Naive thymus-derived CD4-positive, alpha-beta T cell (primary cell): ENCODE data around the gene ANKFN1. TPM values are rescaled to one million over a fixed set of nuclear protein-coding genes. Genes with fewer than 3 reads are reported as not detected.

Experiments used
- ATAC-seq: fragments of 150-1000 bp; cut with Tn5 transposase; 2 replicates; pipeline ENCODE4 v1.10.0; 2021; ENCODE audit warnings: mild to moderate bottlenecking, moderate library complexity
- CTCF ChIA-PET: fragments of 350-600 bp; sonication (Branson Sonifier 250); formaldehyde crosslinking; loops from one replicate; lab custom pipeline; 2021; ENCODE audit warnings: antibody characterized with exemption; lab: Charles Lee
- POLR2A ChIA-PET: fragments of 350-600 bp; sonication (Branson Sonifier 250); formaldehyde crosslinking; loops from one replicate; lab custom pipeline; 2021; ENCODE audit warnings: antibody characterized with exemption, inconsistent platforms; lab: Charles Lee
- DNase-seq, 9 donors: peaks; one replicate each; pipeline versions ENCODE4 v3.0.0 to v3.0.0-alpha.2; 2020 to 2022; ENCODE audit warnings: mixed read lengths in 1 of 9
- H3K27ac ChIP-seq: one replicate; pipeline ENCODE4 v1.7.0; 2013; ENCODE audit warnings: mild to moderate bottlenecking, low read depth, low read length, moderate library complexity
- H3K27me3 ChIP-seq, 2 donors: one replicate each; pipeline ENCODE4 v1.7.0; 2013; ENCODE audit warnings: low read length in 2 of 2, mild to moderate bottlenecking in 2 of 2, moderate library complexity in 2 of 2; ENCODE audit not compliant: control insufficient read depth in 2 of 2, insufficient read depth in 2 of 2
- H3K36me3 ChIP-seq, 3 experiments: 1 replicate in 2 of 3; 2 replicates in 1 of 3; pipeline ENCODE4 v1.7.0; 2013; ENCODE audit warnings: low read length in 3 of 3, mild to moderate bottlenecking in 3 of 3, moderate library complexity in 1 of 3; ENCODE audit not compliant: insufficient read depth in 3 of 3, control insufficient read depth in 2 of 3
- H3K4me1 ChIP-seq, 2 donors: one replicate each; pipeline ENCODE4 v1.7.0; 2013; ENCODE audit warnings: low read length in 2 of 2, mild to moderate bottlenecking in 2 of 2, moderate library complexity in 1 of 2; ENCODE audit not compliant: control insufficient read depth in 2 of 2, insufficient read depth in 2 of 2
- H3K4me3 ChIP-seq: 2 replicates; pipeline ENCODE4 v1.7.0; 2013; ENCODE audit warnings: mild to moderate bottlenecking, low read length
- H3K9me3 ChIP-seq, 3 experiments: 1 replicate in 2 of 3; 2 replicates in 1 of 3; pipeline ENCODE4 v1.7.0; 2013; ENCODE audit warnings: low read length in 3 of 3; ENCODE audit not compliant: control insufficient read depth in 2 of 3
- H3K27ac Mint-ChIP-seq, 9 donors: one replicate each; pipeline ENCODE4 v1.8.0; 2020 to 2022; ENCODE audit warnings: mixed read lengths in 9 of 9, mild to moderate bottlenecking in 8 of 9, moderate library complexity in 5 of 9, inconsistent platforms in 2 of 9
- H3K27me3 Mint-ChIP-seq, 5 donors: one replicate each; pipeline ENCODE4 v1.8.0; 2021 to 2022; ENCODE audit warnings: mixed read lengths in 5 of 5, mild to moderate bottlenecking in 1 of 5
- H3K36me3 Mint-ChIP-seq, 5 donors: one replicate each; pipeline ENCODE4 v1.8.0; 2020 to 2022; ENCODE audit warnings: mixed read lengths in 5 of 5, mild to moderate bottlenecking in 3 of 5, inconsistent platforms in 1 of 5
- H3K4me1 Mint-ChIP-seq, 7 donors: one replicate each; pipeline ENCODE4 v1.8.0; 2020 to 2022; ENCODE audit warnings: mixed read lengths in 7 of 7, mild to moderate bottlenecking in 3 of 7, inconsistent platforms in 1 of 7
- H3K4me3 Mint-ChIP-seq, 10 donors: one replicate each; pipeline ENCODE4 v1.8.0; 2020 to 2022; ENCODE audit warnings: mild to moderate bottlenecking in 10 of 10, mixed read lengths in 10 of 10, moderate library complexity in 6 of 10, inconsistent platforms in 2 of 10
- H3K9me3 Mint-ChIP-seq, 11 donors: one replicate each; pipeline ENCODE4 v1.8.0; 2020 to 2022; ENCODE audit warnings: mixed read lengths in 11 of 11, mild to moderate bottlenecking in 4 of 11, inconsistent platforms in 1 of 11, moderate library complexity in 1 of 11
- intact Hi-C, 2 donors: fragments of 100-400 bp; cut with micrococcal nuclease; formaldehyde crosslinking; loops; one replicate each; pipeline ENCODE4 v1.15.1; 2023
- polyA plus RNA-seq, 2 donors: library from polyadenylated mRNA; unstranded; fragments of 300-500 nt; fragmentation: Illumina TruSeq; gene quantifications; one replicate each; pipeline ENCODE4 v1.2.3, GENCODE V29; 2021
- total RNA-seq, 6 experiments: library from RNA in 5 of 6; stranded (reverse) in 5 of 6; gene quantifications; 1 replicate in 5 of 6; 2 replicates in 1 of 6; pipeline ENCODE4 v1.2.3 and lab custom pipeline; 2021 to 2026

The ANKFN1 gene
- total and polyA plus RNA-seq, 7 experiments from 2014 or later: not detected

DNA sequence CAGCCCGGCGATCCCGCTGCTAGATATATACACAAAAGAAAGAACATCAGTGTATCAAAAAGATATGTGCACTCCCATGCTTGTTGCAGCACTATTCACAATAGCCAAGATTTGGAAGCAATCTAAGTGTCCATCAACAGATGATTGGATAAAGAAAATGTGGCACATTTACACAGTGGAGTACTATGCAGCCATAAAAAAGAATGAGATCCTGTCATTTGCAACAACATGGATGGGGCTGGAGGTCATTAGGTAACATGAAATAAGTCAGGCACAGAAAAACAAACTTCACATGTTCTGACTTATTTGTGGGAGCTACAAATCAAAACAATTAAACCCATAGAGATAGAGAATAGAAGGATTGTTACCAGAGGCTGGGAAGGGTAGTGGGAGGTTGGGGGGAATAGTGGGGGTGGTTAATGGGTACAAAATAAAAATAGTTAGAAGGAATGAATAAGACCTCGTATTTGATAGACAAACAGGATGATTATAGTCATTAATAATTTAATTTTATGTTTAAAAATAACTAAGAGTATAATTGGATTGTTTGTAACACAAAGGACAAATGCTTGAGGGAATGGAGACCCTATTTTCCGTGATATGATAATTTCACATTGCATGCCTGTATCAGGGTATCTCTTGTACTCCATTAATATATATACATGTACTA lies 263.5 kb downstream of the ANKFN1 start:
- Histone ChIP-seq H3K4me3 (no peak overlapping the region), H3K27ac (no peak overlapping the region), H3K27me3 (no peaks in the 10 kb centered on the region), H3K36me3 (no peaks in the 10 kb centered on the region), H3K9me3 (no peaks in the 10 kb centered on the region), H3K4me1 (no peaks in the 10 kb centered on the region)
- Mint-ChIP-seq H3K27me3 (peaks cover 0 to 35% (median 12%) of the 10 kb centered on the region in 5 donors), H3K9me3 (peaks cover 3 to 34% (median 8%) of the 10 kb centered on the region in 11 donors), H3K27ac (no peak overlapping the region), H3K36me3 (peaks cover 0 to 5% (median 0%) of the 10 kb centered on the region in 5 donors), H3K4me3 (no peak overlapping the region), H3K4me1 (no peaks in the 10 kb centered on the region)
- intact Hi-C loops: no loop called here
- no peak for DNase-seq
- ChIA-PET CTCF (no interaction called here), POLR2A (no interaction called here)
- ATAC-seq: no peak

DNA sequence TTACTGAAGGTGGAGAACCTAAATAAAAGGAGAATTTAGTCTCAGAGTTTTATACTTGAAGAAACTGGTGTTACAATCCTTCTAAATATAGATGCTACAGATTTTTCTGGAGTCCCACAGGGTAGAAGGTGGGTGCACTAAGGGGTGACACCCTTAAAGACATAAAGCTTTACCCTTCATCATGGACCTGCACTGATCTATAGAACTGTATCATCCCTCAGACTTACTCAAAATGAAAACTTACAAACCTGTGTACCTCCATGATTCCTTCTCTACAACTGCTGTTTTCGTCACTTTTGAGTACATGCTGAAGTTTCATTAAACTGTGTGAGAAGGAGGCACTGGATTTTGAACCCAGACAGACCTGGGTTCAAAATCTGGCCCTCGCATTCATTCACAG lies 270.7 kb downstream of the ANKFN1 start:
- intact Hi-C loops: no loop called here
- peaks cover 2 to 15% (median 12%) of the 10 kb centered on the region in 7 donors for H3K4me1 Mint-ChIP-seq
- DNase-seq: no peak
- ChIA-PET POLR2A (no interaction called here), CTCF (no interaction called here)
- no peak overlapping the region for H3K27ac Mint-ChIP-seq
- H3K4me1 ChIP-seq: no peaks in the 10 kb centered on the region
- no peak overlapping the region for H3K4me3 Mint-ChIP-seq
- H3K36me3 ChIP-seq: no peaks in the 10 kb centered on the region
- H3K9me3 Mint-ChIP-seq: no peaks in the 10 kb centered on the region
- no peak overlapping the region for H3K27ac ChIP-seq
- H3K4me3 ChIP-seq: no peak overlapping the region
- H3K27me3 ChIP-seq: no peaks in the 10 kb centered on the region
- H3K36me3 Mint-ChIP-seq: no peaks in the 10 kb centered on the region
- no peaks in the 10 kb centered on the region for H3K9me3 ChIP-seq
- H3K27me3 Mint-ChIP-seq: peaks cover 0 to 8% (median 5%) of the 10 kb centered on the region in 5 donors
- ATAC-seq: no peak

DNA sequence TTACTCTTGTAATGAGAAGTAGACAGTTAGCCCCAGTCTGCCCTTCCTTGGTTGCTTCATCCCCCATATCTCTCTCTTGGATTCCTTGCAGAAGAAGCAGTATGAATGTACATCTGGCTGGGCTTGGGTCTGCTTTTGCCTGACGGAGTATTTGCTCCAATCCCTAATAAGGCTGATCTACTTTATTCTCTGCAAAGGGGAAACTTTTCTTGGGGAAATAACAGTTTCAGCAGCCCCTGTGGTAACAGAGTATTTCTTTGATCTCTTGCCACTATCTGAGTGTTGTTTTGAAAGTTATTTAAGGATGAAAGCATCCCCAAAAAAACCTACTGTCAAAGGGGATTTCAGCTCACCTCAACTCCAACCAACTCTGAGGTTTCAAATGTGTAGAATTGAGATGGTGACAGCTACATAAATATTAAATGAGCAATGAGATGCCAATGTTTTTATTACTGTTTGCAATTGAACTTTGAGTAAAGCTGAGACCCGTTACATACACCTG lies 271.3 kb downstream of the ANKFN1 start:
- DNase-seq (no peak), ATAC-seq (no peak)
- H3K27ac ChIP-seq: no peak overlapping the region
- CTCF ChIA-PET: no interaction called here
- POLR2A ChIA-PET: no interaction called here
- H3K4me3 ChIP-seq: no peak overlapping the region
- Mint-ChIP-seq H3K9me3 (no peaks in the 10 kb centered on the region), H3K27ac (no peak overlapping the region), H3K36me3 (no peaks in the 10 kb centered on the region), H3K27me3 (peaks cover 0 to 8% (median 5%) of the 10 kb centered on the region in 5 donors), H3K4me1 (peaks cover 2 to 15% (median 12%) of the 10 kb centered on the region in 7 donors), H3K4me3 (no peak overlapping the region)
- no peaks in the 10 kb centered on the region for H3K9me3 ChIP-seq
- H3K27me3 ChIP-seq: no peaks in the 10 kb centered on the region
- intact Hi-C loops: no loop called here
- H3K4me1 ChIP-seq: no peaks in the 10 kb centered on the region
- no peaks in the 10 kb centered on the region for H3K36me3 ChIP-seq

DNA sequence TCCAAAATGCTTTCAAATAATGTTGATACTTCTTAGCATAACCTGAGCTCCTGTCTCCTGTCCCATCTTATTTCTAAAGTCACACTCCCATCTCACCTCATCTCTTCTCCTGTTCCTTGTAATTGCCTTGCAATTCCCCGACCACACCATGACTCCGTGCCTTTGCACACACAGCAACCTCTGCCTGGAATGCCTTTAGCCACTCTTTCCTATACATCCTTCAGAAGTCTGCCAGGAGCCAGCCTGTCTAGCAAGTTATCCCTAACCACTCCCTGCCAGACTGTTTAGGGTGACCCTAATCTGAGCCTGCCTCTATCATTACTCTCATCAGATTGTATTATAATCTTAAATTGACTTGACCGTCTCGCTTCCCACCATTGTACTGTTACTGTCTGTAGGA lies 272.2 kb downstream of the ANKFN1 start:
- Histone ChIP-seq H3K27me3 (no peaks in the 10 kb centered on the region), H3K27ac (no peak overlapping the region), H3K4me1 (no peaks in the 10 kb centered on the region), H3K36me3 (no peaks in the 10 kb centered on the region), H3K9me3 (no peaks in the 10 kb centered on the region), H3K4me3 (no peak overlapping the region)
- POLR2A ChIA-PET: no interaction called here
- H3K27me3 Mint-ChIP-seq: peaks cover 0 to 8% (median 5%) of the 10 kb centered on the region in 5 donors
- H3K9me3 Mint-ChIP-seq: no peaks in the 10 kb centered on the region
- peaks cover 2 to 15% (median 12%) of the 10 kb centered on the region in 7 donors for H3K4me1 Mint-ChIP-seq
- no peak for ATAC-seq
- peak overlapping the region in 2 of 10 donors; percentile 4 to 42 for H3K4me3 Mint-ChIP-seq
- DNase-seq: no peak
- H3K27ac Mint-ChIP-seq: peak overlapping the region in 1 of 9 donors; percentile 41
- intact Hi-C loops: no loop called here
- no peaks in the 10 kb centered on the region for H3K36me3 Mint-ChIP-seq
- CTCF ChIA-PET: no interaction called here

DNA sequence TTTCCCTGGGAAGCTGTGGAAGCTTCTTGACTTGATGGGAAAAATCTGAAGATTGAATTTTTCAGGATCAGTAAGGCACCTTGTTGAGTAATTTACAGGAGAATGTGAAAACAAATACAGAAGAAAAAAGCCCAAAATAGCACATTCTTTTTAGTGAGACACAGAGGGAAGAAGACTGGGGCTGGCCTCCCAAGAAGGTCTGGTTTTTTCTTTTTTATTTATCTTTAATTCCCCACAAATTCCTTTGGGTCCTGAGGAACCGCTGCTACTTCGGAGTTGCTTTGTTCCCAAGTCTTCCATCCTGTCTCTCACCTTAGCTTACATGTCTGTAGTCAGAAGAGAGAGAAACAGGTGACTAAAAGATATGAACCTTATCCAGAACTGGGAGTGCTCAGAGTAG lies 273.6 kb downstream of the ANKFN1 start:
- Histone ChIP-seq H3K27me3 (no peaks in the 10 kb centered on the region), H3K9me3 (no peaks in the 10 kb centered on the region), H3K36me3 (no peaks in the 10 kb centered on the region), H3K4me3 (no peak overlapping the region), H3K4me1 (no peaks in the 10 kb centered on the region), H3K27ac (no peak overlapping the region)
- intact Hi-C loops: no loop called here
- no peak for ATAC-seq
- no peaks in the 10 kb centered on the region for H3K9me3 Mint-ChIP-seq
- peaks cover 2 to 15% (median 12%) of the 10 kb centered on the region in 7 donors for H3K4me1 Mint-ChIP-seq
- ChIA-PET CTCF (no interaction called here), POLR2A (no interaction called here)
- H3K27ac Mint-ChIP-seq: no peak overlapping the region
- H3K36me3 Mint-ChIP-seq: no peaks in the 10 kb centered on the region
- peaks cover 0 to 10% (median 7%) of the 10 kb centered on the region in 5 donors for H3K27me3 Mint-ChIP-seq
- DNase-seq: no peak
- no peak overlapping the region for H3K4me3 Mint-ChIP-seq

DNA sequence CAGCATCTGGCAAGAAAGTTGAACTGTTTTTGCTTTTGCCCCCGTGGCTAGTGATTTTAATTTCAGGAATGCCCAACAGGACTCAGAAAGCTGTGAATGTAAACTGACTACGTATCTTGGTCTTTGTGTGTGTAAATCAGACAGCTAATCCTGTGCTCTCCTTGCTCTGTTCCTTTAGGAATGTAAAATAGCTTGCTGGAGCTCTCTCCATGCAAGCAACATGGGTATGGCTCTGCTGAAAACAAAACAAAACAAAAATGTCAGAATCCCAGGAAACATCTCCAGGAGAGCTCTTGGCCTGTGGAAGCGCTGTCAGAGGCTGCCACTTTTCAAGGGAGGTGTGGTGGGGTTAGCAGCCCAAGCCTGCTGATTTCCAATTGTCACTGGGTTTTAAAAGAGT lies 278.5 kb downstream of the ANKFN1 start:
- H3K4me3 Mint-ChIP-seq: no peak overlapping the region
- no peaks in the 10 kb centered on the region for H3K27me3 ChIP-seq
- intact Hi-C loops: no loop called here
- ChIA-PET POLR2A (no interaction called here), CTCF (interaction anchor here (0.6 kb wide), 1 partner anchor 41 kb away, joined by 3 read pairs; no protein-coding TSS in a partner anchor)
- no peak for ATAC-seq
- H3K4me3 ChIP-seq: no peak overlapping the region
- H3K9me3 Mint-ChIP-seq: no peaks in the 10 kb centered on the region
- no peaks in the 10 kb centered on the region for H3K4me1 Mint-ChIP-seq
- H3K36me3 ChIP-seq: no peaks in the 10 kb centered on the region
- no peak overlapping the region for H3K27ac Mint-ChIP-seq
- no peak for DNase-seq
- no peaks in the 10 kb centered on the region for H3K4me1 ChIP-seq
- no peaks in the 10 kb centered on the region for H3K36me3 Mint-ChIP-seq
- peaks cover 10 to 23% (median 14%) of the 10 kb centered on the region in 5 donors for H3K27me3 Mint-ChIP-seq
- no peak overlapping the region for H3K27ac ChIP-seq
- no peaks in the 10 kb centered on the region for H3K9me3 ChIP-seq

DNA sequence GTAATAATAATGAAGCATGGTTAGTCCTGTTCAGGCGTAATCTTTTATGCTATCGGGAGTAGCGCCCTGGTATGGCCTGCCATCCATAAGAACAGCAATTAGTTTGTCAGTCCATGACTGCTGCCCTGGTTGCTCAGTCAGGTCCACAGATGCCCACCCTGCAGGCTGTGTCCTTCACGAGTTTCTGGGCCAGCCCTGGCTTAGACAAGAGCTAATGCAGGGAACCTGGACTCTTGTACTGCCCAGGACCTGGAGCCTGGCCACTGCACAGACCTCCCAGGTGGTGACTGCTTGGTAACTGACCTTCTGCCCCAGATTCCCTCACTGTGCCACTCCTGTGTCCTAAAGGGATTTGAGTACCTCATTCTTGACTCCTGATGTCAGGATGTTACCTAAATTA lies 279.2 kb downstream of the ANKFN1 start:
- DNase-seq: no peak
- Histone ChIP-seq H3K4me3 (no peak overlapping the region), H3K27ac (no peak overlapping the region), H3K27me3 (no peaks in the 10 kb centered on the region), H3K4me1 (no peaks in the 10 kb centered on the region), H3K36me3 (no peaks in the 10 kb centered on the region), H3K9me3 (no peaks in the 10 kb centered on the region)
- Mint-ChIP-seq H3K9me3 (no peaks in the 10 kb centered on the region), H3K4me3 (no peak overlapping the region), H3K27me3 (peaks cover 10 to 28% (median 14%) of the 10 kb centered on the region in 5 donors), H3K27ac (no peak overlapping the region), H3K4me1 (no peaks in the 10 kb centered on the region), H3K36me3 (no peaks in the 10 kb centered on the region)
- ChIA-PET CTCF (no interaction called here), POLR2A (no interaction called here)
- intact Hi-C loops: no loop called here
- no peak for ATAC-seq
